ENCODE measurements around the gene RABGAP1L.

RABGAP1L gene

GRCh38 chr1:174999936-175000696 is 840.8 kb downstream of the RABGAP1L start, which contains the start of gene CACYBP (continued):
- TF ChIP-seq, protein P1, sequence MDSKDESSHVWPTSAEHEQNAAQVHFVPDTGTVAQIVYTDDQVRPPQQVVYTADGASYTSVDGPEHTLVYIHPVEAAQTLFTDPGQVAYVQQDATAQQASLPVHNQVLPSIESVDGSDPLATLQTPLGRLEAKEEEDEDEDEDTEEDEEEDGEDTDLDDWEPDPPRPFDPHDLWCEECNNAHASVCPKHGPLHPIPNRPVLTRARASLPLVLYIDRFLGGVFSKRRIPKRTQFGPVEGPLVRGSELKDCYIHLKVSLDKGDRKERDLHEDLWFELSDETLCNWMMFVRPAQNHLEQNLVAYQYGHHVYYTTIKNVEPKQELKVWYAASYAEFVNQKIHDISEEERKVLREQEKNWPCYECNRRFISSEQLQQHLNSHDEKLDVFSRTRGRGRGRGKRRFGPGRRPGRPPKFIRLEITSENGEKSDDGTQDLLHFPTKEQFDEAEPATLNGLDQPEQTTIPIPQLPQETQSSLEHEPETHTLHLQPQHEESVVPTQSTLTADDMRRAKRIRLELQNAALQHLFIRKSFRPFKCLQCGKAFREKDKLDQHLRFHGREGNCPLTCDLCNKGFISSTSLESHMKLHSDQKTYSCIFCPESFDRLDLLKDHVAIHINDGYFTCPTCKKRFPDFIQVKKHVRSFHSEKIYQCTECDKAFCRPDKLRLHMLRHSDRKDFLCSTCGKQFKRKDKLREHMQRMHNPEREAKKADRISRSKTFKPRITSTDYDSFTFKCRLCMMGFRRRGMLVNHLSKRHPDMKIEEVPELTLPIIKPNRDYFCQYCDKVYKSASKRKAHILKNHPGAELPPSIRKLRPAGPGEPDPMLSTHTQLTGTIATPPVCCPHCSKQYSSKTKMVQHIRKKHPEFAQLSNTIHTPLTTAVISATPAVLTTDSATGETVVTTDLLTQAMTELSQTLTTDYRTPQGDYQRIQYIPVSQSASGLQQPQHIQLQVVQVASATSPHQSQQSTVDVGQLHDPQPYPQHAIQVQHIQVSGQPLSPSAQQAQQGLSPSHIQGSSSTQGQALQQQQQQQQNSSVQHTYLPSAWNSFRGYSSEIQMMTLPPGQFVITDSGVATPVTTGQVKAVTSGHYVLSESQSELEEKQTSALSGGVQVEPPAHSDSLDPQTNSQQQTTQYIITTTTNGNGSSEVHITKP (tag by site-specific recombination; IDR thresholded peaks at IDR 0.05), result peak; percentile 60
- TF ChIP-seq ZNF211 (tag by site-specific recombination; IDR thresholded peaks at IDR 0.05; ENCODE audit: low read depth) (no peak), ZNF530 (tag by site-specific recombination; IDR thresholded peaks at IDR 0.05; ENCODE audit: low read depth) (no peak), GLIS1 (tag by site-specific recombination; IDR thresholded peaks at IDR 0.05) (peak; percentile 92), ZNF596 (tag by site-specific recombination; IDR thresholded peaks at IDR 0.05) (no peak), KLF9 (tag by site-specific recombination; IDR thresholded peaks at IDR 0.05; ENCODE audit: low read depth) (peak; percentile 85), ZNF394 (tag by site-specific recombination; IDR thresholded peaks at IDR 0.05; ENCODE audit: borderline replicate concordance) (no peak), KLF1 (tag by site-specific recombination; IDR thresholded peaks at IDR 0.05) (peak; percentile 92), ZFP37 (tag by site-specific recombination; IDR thresholded peaks at IDR 0.05) (peak; percentile 73), ZIC2 (tag by site-specific recombination; IDR thresholded peaks at IDR 0.05) (peak; percentile 93), ZBTB8A (tag by site-specific recombination; IDR thresholded peaks at IDR 0.05) (peak; percentile 86), ZBTB48 (tag by site-specific recombination; IDR thresholded peaks at IDR 0.05) (0 out of 2 replicates have a peak, but pooled peaks have one; percentile 32), KLF8 (tag by site-specific recombination; IDR thresholded peaks at IDR 0.05) (peak; percentile 76; the same call in 1 of the 2 replicates), ZSCAN4 (tag by site-specific recombination; IDR thresholded peaks at IDR 0.05) (peak; percentile 36; the same call in 1 of the 2 replicates), WT1 (tag by site-specific recombination; IDR thresholded peaks at IDR 0.05) (peak; percentile 60; the same call in 1 of the 2 replicates), MZF1 (tag by site-specific recombination; IDR thresholded peaks at IDR 0.05; ENCODE audit: borderline replicate concordance) (no peak), OSR2 (tag by site-specific recombination; IDR thresholded peaks at IDR 0.05) (no peak), ZNF792 (tag by site-specific recombination; IDR thresholded peaks at IDR 0.05) (0 out of 2 replicates have a peak, but pooled peaks have one; percentile 64), ZNF610 (tag by site-specific recombination; IDR thresholded peaks at IDR 0.05; ENCODE audit: borderline replicate concordance) (0 out of 2 replicates have a peak, but pooled peaks have one; percentile 24), ZNF24 (tag by site-specific recombination; IDR thresholded peaks at IDR 0.05) (0 out of 2 replicates have a peak, but pooled peaks have one; percentile 22), ZNF785 (tag by site-specific recombination; IDR thresholded peaks at IDR 0.05) (0 out of 2 replicates have a peak, but pooled peaks have one; percentile 40), ZNF121 (tag by site-specific recombination; IDR thresholded peaks at IDR 0.05) (0 out of 2 replicates have a peak, but pooled peaks have one; percentile 29), ZNF777 (tag by site-specific recombination; IDR thresholded peaks at IDR 0.05; ENCODE audit: borderline replicate concordance) (no peak), CTCF (tag by site-specific recombination; IDR thresholded peaks at IDR 0.05) (peak; percentile 84), ZNF112 (tag by site-specific recombination; IDR thresholded peaks at IDR 0.05) (no peak), ZNF2 (tag by site-specific recombination; IDR thresholded peaks at IDR 0.05) (peak; percentile 60)
- TF ChIP-seq, protein P2, sequence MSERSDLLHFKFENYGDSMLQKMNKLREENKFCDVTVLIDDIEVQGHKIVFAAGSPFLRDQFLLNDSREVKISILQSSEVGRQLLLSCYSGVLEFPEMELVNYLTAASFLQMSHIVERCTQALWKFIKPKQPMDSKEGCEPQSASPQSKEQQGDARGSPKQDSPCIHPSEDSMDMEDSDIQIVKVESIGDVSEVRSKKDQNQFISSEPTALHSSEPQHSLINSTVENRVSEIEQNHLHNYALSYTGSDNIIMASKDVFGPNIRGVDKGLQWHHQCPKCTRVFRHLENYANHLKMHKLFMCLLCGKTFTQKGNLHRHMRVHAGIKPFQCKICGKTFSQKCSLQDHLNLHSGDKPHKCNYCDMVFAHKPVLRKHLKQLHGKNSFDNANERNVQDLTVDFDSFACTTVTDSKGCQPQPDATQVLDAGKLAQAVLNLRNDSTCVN (tag by site-specific recombination; optimal IDR thresholded peaks at IDR 0.05), result peak; percentile 95
- TF ChIP-seq, protein P3, sequence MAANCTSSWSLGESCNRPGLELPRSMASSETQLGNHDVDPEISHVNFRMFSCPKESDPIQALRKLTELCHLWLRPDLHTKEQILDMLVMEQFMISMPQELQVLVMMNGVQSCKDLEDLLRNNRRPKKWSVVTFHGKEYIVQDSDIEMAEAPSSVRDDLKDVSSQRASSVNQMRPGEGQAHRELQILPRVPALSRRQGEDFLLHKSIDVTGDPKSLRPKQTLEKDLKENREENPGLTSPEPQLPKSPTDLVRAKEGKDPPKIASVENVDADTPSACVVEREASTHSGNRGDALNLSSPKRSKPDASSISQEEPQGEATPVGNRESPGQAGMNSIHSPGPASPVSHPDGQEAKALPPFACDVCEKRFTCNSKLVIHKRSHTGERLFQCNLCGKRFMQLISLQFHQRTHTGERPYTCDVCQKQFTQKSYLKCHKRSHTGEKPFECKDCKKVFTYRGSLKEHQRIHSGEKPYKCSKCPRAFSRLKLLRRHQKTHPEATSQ (tag by site-specific recombination; IDR thresholded peaks at IDR 0.05), result peak; percentile 85

All from HEK293 (cell line).